ENCODE results near the gene VKORC1.

The VKORC1 gene

DNA sequence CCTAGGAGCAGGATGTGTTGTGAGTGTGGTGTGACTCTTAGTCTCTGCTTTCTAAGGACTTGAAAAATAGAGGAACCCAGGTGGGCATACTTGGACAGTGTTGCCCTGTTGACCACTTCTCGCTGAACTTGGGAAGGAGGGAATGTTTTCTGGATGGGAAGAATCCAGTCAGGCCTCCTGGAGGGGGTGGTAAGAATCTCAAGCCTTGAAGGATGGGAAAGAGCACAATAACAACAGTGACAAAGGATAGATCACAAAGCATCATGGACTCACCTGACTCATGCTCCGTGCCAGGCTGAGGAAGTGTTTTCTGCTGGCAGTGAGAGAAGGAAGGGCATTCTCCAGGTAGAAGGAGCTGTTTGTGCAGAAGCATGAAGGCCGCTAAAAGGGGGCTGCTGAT lies 31.2 kb upstream of the VKORC1 start:
- no peak; the same call in 2 of the 3 replicates for ATAC-seq
- no peak for TF ChIP-seq ZNF8 (CRISPR knock-in tag; IDR thresholded peaks at IDR 0.05)
- no peak for TF ChIP-seq PATZ1 (CRISPR knock-in tag; IDR thresholded peaks at IDR 0.05; ENCODE audit: borderline replicate concordance)
- no peak for TF ChIP-seq RARB (CRISPR knock-in tag; IDR thresholded peaks at IDR 0.05)
- no peak for TF ChIP-seq ZFP30 (CRISPR knock-in tag; IDR thresholded peaks at IDR 0.05)
- TF ChIP-seq POU6F1 (CRISPR knock-in tag; IDR thresholded peaks at IDR 0.05; ENCODE audit: borderline replicate concordance, low read depth) = no peak
- TF ChIP-seq CSRNP3 (CRISPR knock-in tag; IDR thresholded peaks at IDR 0.05) = no peak
- no peak for TF ChIP-seq ESRRG (CRISPR knock-in tag; IDR thresholded peaks at IDR 0.05)
- TF ChIP-seq TOX (CRISPR knock-in tag; IDR thresholded peaks at IDR 0.05; ENCODE audit: borderline replicate concordance) = no peak
- TF ChIP-seq ARNTL (CRISPR knock-in tag; IDR thresholded peaks at IDR 0.05; ENCODE audit: borderline replicate concordance, low read depth) = no peak
- no peak for TF ChIP-seq CSDC2 (CRISPR knock-in tag; IDR thresholded peaks at IDR 0.05)
- no peak for TF ChIP-seq ISL1 (CRISPR knock-in tag; IDR thresholded peaks at IDR 0.05)
- no peak for TF ChIP-seq GLIS3 (CRISPR knock-in tag; IDR thresholded peaks at IDR 0.05)
- TF ChIP-seq ZFP3 (CRISPR knock-in tag; IDR thresholded peaks at IDR 0.05) = no peak

DNA sequence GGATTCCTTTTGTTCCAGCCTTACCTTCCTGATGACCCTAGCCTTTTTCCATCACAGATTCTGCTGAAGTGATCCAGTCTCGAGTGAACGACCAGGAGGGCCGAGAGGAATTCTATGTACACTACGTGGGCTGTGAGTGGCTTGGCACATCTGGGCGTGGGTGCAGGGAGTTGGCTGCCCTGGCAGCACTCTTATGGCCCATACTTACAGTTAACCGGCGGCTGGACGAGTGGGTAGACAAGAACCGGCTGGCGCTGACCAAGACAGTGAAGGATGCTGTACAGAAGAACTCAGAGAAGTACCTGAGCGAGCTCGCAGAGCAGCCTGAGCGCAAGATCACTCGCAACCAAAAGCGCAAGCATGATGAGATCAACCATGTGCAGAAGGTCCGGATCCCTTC lies 25.5 kb upstream of the VKORC1 start:
- ATAC-seq = no peak
- no peak for TF ChIP-seq TCF4 (CRISPR knock-in tag; IDR thresholded peaks at IDR 0.05; ENCODE audit: borderline replicate concordance)
- no peak for TF ChIP-seq GLIS3 (CRISPR knock-in tag; IDR thresholded peaks at IDR 0.05)
- no peak for TF ChIP-seq PATZ1 (CRISPR knock-in tag; IDR thresholded peaks at IDR 0.05; ENCODE audit: borderline replicate concordance)
- no peak for TF ChIP-seq RARB (CRISPR knock-in tag; IDR thresholded peaks at IDR 0.05)
- TF ChIP-seq CSRNP3 (CRISPR knock-in tag; IDR thresholded peaks at IDR 0.05) = no peak
- no peak for TF ChIP-seq ESRRG (CRISPR knock-in tag; IDR thresholded peaks at IDR 0.05)
- no peak for TF ChIP-seq PPARA (CRISPR knock-in tag; IDR thresholded peaks at IDR 0.05; ENCODE audit: borderline replicate concordance)
- TF ChIP-seq ZFP3 (CRISPR knock-in tag; IDR thresholded peaks at IDR 0.05) = no peak
- no peak for TF ChIP-seq ZFP30 (CRISPR knock-in tag; IDR thresholded peaks at IDR 0.05)
- TF ChIP-seq TSHZ2 (CRISPR knock-in tag; IDR thresholded peaks at IDR 0.05) = no peak
- TF ChIP-seq CSDC2 (CRISPR knock-in tag; IDR thresholded peaks at IDR 0.05) = no peak
- no peak for TF ChIP-seq ZNF8 (CRISPR knock-in tag; IDR thresholded peaks at IDR 0.05)
- no peak for TF ChIP-seq CREB5 (CRISPR knock-in tag; IDR thresholded peaks at IDR 0.05; ENCODE audit: low read depth)
- no peak for TF ChIP-seq ARNTL (CRISPR knock-in tag; IDR thresholded peaks at IDR 0.05; ENCODE audit: borderline replicate concordance, low read depth)
- TF ChIP-seq ZNF565 (CRISPR knock-in tag; conservative IDR thresholded peaks at IDR 0.05; ENCODE audit: low read depth) = no peak
- TF ChIP-seq OSR1 (CRISPR knock-in tag; IDR thresholded peaks at IDR 0.05) = no peak
- TF ChIP-seq TOX (CRISPR knock-in tag; IDR thresholded peaks at IDR 0.05; ENCODE audit: borderline replicate concordance) = no peak
- no peak for TF ChIP-seq ZNF70 (CRISPR knock-in tag; IDR thresholded peaks at IDR 0.05)
- TF ChIP-seq ZC3H10 (CRISPR knock-in tag; IDR thresholded peaks at IDR 0.05) = no peak
- TF ChIP-seq POU6F1 (CRISPR knock-in tag; IDR thresholded peaks at IDR 0.05; ENCODE audit: borderline replicate concordance, low read depth) = no peak

Data from SK-N-SH treated with all-trans-retinoic acid at 6 μM for 48 hours (cell line).